Measurements from ENCODE around the gene MT1M.
"Not testable (repeated sequence)": the region's sequence is repeated elsewhere in the genome, so short reads cannot be mapped to it uniquely, and the experiment has no call there.

MT1M gene

DNA sequence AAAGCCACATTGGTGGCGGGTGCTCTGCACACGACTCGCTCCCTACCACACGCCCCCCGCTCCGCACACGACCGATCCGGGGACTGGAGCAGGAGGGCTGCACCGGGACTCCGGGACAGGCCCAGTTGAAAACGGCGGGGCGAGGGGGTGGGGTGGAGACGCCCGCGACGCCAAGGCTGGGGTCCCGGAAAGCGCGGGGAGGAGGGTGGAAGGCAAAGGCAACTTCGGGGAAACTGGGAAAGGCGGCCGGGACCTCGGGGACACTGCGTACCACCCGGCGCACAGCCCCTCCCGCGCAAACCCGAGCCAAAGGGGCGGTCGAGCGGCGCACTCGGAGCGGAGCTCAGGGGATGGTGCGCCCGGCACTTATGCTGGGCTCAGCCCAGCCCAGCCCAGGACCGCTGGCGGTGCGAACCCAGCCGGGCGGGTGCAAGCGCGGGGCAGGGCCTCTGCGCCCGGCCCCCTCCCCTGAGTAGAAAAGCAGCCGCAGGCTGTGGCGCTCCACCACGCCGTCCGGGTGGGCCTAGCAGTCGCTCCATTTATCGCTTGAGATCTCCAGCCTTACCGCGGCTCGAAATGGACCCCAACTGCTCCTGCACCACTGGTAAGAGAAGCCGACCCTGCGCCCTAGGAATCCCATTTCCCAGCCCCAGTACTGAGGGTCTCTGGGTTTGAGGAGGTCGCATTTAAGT, at the start of gene MT1M:
Gene MT1M (plus strand): TSS at position 504 of the 692 bp plus-strand sequence. CDS start 73 bp downstream, at position 577.
- DNase-seq (ENCODE audit: low read depth in 1 of 2, low spot score in 1 of 2): no peak

DNA sequence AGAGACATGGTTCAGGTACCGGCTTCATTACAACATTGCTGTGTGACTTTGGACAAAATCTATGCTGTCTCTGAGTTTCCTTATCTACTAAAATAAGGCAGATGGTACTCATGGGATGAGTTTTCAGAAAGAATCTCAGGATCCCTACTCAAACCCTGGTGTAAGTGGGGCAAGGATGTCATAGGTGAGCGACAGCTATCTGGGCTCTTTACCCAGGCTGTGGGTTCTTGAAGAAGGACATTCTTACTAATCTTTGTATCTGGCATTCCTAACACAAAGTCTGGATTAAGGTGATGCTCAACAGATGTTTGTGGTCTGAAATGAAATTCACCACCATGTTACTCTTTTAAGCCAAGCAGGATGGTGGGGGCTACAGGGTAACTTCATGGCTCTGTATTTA, 49.5 kb upstream of the MT1M start:
- DNase-seq (ENCODE audit: low read depth in 1 of 2, low spot score in 1 of 2): not testable (repeated sequence)

DNA sequence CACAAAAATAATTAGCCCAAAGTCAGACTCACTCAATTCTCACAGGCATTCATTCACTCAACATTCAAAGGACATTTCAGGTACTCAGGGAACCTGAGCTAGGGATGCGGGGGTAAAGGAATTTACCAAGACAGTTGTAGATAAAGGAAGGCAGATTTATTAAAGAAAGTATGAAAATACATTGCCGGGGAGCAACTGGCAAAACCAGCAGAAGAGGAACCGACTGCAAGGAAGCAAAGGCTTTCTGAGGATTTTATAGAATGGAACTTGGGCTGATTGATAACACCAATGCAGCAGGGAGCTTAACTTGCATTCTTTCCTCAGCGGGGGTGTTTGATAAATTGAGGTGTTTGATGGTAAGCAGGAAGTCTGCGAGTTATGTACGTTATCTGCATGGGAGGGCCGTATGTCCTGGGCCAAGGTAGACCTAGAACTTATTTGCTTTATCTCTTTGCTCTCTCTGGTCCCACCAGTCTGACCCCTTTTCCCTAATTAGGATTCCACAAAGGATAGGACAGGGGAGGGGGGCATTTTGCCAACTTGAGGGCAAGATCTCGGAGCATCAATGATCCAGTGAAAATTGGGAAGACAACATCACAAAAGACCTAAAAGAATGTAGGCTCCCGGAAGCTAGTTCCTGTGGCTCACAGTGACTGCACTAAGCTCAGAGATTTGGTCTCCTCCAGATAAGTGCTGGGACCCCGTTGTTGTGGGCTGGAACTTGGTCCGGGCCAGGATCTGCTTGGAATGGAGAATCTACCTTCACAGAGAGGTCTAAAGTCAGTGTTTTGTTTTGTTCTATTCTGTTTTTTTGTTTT, 48.9 kb upstream of the MT1M start:
- no peak for DNase-seq (ENCODE audit: low read depth in 1 of 2, low spot score in 1 of 2)

DNA sequence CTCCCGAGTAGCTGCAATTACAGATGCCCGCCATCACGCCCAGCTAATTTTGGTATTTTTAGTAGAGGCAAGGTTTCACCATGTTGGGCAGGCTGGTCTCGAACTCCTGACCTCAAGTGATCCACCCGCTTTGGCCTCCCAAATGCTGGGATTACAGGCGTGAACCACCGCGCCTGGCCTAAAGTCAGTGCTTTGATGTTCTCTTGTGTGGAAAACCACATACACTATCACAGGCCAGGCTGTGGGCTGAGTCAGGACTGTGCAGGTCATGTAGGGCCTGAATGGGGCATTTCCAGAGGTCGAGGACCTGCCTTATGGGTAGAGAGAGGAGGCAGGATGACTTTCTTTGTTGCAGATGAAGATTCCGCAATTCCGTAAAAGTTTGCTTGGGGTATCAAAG, 48.2 kb upstream of the MT1M start:
- no peak for DNase-seq (ENCODE audit: low read depth in 1 of 2, low spot score in 1 of 2)

DNA sequence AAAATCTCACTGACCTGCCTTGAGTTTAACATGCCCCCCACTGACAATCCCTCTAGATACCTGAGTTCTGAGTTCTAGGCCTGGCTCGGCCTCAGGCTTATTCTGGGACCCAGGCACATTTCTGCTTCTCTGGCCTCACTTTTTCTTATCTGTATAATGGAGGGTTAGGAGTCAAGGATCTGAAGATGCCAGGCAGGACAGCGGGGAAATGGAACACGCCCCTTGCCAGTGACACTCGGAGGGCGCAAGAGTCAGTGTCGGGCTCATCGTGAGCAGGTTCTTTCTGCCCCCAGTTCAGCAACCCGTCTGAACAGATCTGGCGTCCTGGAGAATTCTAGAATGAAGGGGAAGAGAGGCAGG, 43.7 kb upstream of the MT1M start:
- no peak for DNase-seq (ENCODE audit: low read depth in 1 of 2, low spot score in 1 of 2)

DNA sequence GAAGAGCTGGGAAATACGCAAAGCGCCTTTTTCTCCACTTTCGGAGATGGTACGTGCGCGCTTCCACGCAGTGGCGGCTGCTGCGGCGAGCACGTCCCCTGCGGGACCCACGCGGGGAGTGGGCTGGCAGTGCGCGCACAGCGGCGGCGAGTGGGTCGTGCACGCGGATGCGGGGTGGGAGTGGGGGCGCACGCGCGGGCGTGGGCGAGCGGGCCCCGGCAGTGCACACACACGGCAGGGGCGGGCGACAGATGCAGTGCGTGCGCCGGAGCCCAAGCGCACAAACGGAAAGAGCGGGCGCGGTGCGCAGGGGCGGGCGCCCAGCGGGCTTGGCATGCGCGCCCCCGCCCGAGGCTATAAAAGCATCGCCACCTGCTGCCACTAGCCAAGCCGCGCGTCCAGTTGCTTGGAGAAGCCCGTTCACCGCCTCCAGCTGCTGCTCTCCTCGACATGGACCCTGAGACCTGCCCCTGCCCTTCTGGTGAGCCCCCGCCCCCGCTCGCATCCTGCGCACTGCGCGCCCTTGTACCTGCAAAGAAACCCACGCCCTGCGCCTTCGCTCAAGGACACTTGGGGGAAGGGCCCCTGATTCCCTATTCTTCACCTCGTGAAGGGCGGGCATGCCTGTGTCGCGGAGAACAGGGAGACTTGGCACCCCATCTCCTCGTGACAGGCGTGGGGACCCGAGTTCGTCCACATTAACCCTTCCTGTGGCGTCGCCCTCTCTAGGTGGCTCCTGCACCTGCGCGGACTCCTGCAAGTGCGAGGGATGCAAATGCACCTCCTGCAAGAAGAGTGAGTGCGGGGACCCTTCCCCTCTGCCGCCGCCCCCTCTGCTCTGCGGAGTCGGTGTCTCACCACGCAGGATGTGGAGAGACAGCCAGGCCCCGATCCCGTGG, 43.1 kb upstream of the MT1M start, which contains the start of gene MT3:
Gene MT3 (plus strand): TSS at position 388 of the 899 bp plus-strand sequence. CDS start 63 bp downstream, at position 451.
- DNase-seq (ENCODE audit: low read depth in 1 of 2, low spot score in 1 of 2): no peak

DNA sequence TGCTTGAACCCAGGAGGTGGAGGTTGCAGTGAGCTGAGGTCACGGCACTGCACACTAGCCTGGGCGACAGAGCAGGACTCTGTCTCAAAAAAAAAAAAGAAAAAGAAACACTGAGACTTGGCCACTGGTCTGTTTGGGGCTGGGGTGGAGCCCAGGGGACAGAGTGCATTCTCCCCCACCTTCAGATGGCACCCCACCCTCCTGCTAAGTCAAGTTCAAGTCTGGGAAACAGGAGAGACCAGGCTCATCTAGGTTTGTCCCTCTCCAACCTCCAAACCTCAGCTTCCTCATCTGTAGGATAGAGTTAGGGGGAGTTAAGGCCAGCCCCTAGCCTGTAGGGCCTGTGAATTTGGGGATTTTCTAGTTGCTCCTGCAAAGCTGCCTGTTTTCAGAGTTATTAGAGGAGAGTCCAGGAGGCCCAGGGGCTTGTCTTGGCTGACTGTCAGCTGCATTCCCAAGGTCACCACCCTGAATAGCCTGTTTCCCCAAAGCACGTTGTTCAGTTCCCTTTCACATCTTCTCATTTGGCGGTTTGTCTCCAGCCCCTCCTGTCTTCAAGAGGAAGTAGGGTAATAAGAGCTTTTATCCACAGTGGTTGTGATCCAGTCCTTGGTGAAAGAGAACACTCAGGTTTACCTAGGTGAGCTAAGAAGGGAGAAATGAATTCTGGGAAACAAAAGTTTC, 40.9 kb upstream of the MT1M start:
- DNase-seq (ENCODE audit: low read depth in 1 of 2, low spot score in 1 of 2): no peak

DNA sequence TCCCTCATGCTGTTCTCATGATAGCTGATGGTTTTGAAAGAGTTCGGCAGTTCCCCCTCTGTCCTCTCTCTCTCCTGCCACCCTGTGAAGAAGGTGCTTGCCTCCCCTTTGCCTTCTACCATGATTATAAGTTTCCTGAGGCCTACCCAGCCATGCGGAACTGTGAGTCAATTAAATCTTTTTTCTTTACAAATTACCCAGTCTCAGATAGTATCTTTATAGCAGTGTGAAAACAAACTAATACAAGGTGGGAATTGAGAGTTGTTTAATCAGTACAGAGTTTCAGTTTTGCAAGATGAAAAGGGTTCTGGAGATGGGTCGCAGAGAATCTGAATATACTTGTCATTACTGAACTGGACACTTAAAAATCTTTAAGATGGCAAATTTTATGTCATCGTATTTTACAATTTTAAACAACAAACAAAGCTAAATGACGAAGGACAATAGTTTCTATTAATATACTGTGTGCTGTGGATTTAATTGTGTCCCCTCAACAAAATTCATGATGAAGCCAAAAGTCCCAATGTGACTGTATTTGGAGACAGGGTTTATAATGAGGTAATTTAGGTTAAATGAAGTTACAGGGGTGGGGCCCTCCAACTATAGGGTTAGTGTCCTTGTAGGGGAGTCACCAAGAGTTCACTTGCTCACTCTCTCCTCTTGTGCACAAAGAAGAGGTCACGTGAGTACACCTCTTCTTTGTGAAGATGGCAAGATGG, 38.7 kb upstream of the MT1M start:
- DNase-seq (ENCODE audit: low read depth in 1 of 2, low spot score in 1 of 2): no peak

DNA sequence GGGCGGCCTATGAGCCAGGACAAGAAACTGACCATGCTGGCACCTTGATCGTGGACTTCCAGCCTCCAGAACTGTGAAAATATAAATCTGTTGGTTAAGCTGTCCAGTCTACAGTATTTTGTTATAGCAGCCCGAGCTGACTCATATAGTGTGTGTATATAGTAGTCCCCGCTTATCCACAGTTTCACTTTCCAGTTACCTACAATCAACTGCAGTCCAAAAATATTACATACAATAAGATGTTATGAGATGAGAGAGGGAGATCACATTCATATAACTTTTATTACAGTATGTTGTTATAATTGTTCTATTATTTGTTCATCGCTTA, 38.2 kb upstream of the MT1M start:
- DNase-seq (ENCODE audit: low read depth in 1 of 2, low spot score in 1 of 2): no peak

DNA sequence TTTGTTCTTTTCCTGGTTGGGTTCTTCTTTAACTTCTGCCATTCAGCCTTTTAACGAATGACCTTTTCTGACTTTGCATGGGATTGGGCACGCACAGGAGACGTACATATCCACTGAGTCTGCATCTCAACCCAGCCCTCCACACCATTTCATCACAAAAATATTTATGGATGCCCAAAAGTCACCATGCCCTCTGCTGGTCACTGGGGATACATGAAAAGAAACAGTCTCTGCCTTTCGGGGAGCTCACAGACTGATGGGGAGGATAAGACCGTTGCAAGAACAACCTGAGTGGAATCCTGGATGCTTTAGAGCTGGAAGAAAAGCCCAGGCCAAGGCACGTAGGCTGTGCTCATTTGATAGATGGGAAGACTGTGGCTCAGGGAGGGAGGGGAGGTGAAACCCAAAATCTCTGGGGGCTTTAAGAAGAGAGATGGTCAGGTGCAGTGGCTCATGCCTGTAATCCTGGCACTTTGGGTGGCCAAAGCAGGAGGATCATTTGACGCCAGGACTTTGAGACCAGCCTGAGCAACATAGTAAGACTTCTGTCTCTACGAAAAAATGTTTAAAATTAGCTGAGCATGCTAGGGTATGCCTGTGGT, 32.0 kb upstream of the MT1M start:
- DNase-seq (ENCODE audit: low read depth in 1 of 2, low spot score in 1 of 2): no peak

DNA sequence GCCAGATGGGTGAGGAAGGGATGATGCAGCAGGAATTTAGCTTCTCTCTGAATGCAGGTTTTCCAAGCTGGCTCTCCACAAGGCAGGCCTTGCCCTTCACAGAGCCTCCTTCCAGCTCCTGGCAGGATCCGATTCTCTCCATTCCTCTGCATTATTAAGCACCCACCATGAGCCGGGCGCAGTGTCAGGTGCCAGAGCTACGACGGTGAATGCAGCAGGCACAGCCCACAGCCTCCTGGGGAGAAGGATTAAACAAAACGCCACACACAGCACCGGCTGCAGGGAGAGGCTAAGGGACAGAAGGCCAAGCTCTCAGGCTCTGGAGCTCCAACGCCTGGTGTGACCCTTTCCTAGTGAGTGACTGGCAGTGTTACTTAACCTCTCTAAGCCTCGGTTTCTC, 31.1 kb upstream of the MT1M start:
- no peak for DNase-seq (ENCODE audit: low read depth in 1 of 2, low spot score in 1 of 2)

DNA sequence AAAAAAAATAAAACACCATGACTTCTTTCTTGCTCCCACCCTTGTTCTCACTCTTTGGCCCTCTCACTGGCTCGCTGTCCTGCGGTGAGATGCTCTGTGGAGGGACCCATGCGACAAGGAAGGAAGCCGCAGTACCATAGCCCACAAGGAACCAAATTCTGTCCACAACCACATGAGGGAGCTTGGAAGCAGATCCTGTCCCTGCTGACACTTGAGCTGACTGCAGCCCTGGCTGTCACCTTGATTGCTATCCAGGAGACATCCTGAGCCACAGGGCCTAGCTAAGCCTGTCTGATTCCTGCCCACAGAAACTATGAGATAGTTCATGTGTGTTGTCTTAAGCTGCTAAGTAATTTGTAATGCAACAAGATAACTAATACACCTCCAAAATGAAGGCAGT, 28.9 kb upstream of the MT1M start:
- DNase-seq (ENCODE audit: low read depth in 1 of 2, low spot score in 1 of 2): no peak

DNA sequence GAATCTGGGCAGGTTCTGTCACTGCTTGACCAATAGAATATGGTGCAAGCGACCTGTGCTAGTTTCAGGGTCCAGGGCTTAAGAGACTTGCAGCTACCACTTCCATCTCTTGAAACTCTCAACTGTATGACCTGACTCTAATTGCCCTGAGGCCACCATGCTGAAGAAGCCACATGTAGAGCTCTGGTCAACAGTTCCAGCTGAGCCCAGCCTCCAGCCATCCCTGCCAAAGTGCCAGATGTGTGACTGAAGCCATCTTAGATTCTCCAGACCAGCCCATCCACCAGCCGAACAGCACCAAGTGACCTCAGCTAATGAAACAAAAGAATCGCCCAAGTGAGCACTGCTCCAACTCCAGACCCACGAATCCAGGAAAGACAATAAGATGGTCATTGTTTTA, 27.5 kb upstream of the MT1M start:
- no peak for DNase-seq (ENCODE audit: low read depth in 1 of 2, low spot score in 1 of 2)

DNA sequence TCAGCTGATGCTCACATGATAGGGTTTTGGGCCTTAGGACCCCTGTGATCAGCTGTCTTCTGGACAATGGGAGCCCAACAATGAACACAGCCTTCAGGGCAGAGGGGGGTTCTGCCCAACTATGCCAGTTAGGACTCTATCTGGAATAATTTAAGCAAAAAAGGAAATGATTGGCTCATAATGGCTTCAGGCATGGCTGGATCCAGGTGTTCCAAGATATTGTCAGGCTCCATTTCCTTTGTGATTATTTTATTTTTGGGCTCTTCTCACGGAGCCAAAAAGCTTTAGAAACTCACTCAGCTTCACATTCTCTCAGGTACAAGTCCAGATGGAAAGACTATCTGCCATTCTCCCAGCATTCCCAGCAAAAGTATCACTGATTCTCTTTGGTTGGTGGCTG, 27.0 kb upstream of the MT1M start:
- DNase-seq (ENCODE audit: low read depth in 1 of 2, low spot score in 1 of 2): no peak

DNA sequence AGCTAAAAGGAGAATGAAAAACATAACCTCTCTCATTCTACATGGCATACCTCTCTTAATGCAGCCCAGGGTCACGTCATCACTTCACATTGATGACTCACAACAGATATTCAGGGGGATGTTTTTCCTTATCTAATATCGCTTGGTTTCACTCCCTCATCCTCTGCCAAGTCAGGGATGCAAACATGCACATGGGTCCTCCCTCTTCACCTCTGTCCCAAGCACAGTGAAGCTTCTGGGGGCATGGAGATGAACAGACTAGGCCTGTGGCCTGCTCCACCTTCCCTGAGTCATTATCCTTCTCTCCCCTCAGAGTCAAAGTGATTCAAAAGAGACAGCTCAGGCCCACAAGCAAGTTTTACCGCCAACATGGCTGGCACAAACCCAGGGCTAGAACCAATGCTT, 26.4 kb upstream of the MT1M start:
- no peak for DNase-seq (ENCODE audit: low read depth in 1 of 2, low spot score in 1 of 2)

DNA sequence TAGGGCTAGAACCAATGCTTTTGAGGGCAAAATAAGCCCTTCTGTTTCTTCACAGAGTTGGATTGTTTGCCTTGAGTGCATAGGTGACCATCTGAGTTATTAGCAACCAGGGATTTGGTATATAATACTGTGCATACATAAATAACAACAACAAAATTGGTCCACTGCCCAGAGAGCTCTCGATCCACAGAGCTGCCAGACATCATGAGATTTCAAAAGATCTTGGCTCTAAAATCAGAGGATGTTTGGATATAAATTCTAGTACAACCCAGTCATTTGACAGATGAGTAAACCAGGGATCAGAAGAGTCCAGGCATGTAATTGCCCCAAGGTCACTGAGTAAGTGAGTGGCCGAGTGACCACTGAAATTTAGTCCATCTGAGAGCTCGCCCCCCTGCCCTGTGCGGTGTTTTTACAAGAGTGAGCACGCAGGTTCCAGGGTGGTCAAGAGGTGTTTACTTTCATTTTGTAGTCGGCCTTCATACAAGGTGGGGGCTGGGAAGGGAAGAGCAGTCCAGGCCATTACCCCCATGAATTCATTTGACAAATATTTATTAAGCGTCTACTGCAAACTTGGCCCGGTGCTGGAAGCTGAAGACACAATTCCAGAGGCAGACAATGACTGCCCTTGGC, 25.9 kb upstream of the MT1M start:
- no peak for DNase-seq (ENCODE audit: low read depth in 1 of 2, low spot score in 1 of 2)

DNA sequence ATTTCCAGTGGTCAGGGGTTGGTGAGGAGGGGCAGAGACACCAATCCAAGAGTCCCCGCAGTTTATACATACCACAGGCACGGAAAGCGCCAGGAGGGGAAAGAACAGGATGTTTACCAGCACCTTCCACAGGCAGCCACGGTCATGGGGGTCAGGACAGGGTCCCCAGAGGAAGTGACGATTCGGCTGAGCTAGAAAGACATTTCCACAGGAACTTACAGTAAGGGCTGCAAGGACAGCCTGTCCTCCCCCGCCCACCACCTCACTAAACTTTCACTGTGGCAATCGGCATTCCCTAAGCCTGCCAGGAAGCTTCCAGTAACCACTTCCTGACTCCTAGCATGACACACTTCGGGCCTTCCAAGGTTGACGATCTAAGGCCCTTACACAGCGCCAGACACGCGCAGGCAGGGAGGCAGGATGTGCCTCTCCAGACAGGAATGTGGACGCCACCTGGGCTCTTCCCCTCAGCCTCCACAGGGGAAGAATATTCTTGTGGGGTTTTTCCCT, 25.3 kb upstream of the MT1M start:
- DNase-seq (ENCODE audit: low read depth in 1 of 2, low spot score in 1 of 2): no peak

DNA sequence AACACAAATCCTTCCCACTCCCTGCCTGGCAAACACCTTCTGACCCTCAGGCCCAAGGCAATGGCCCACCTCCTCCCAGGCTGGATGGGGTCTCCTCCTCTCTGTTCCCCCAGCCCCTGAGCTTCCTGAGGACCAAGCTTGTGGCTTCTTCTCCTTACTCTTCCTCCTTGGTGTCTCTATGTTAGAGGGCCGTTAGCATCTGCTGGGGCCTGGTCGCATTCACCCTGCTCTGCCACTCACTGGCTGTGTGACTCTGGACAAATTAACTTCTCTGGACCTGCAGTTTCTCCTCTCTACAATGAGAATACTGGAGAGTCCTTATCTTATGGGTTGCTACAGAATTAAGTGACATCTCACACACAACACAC, 24.8 kb upstream of the MT1M start:
- no peak for DNase-seq (ENCODE audit: low read depth in 1 of 2, low spot score in 1 of 2)

DNA sequence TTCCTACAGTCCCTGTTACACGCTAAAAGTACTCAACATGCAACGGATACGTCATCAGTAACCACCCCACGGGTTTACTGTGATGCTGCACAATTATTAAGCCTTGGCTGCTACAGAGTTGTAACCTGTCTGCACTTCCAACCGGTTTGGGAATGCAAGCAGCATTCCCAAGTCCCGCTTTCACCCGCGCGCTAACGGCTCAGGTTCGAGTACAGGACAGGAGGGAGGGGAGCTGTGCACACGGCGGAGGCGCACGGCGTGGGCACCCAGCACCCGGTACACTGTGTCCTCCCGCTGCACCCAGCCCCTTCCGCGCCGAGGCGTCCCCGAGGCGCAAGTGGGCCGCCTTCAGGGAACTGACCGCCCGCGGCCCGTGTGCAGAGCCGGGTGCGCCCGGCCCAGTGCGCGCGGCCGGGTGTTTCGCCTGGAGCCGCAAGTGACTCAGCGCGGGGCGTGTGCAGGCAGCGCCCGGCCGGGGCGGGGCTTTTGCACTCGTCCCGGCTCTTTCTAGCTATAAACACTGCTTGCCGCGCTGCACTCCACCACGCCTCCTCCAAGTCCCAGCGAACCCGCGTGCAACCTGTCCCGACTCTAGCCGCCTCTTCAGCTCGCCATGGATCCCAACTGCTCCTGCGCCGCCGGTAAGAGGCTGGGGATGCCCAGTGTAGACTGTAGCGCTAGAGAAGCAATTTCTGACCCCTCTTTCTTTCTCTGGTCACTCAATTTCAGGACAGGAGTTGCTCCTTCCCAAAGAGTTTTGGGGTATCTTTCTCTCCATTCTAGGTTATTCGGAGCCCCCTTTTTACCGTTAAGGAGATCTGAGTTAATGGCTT, 24.2 kb upstream of the MT1M start, which contains the start of gene MT2A:
Gene MT2A (plus strand): TSS at position 542 of the 833 bp plus-strand sequence. CDS start 72 bp downstream, at position 614.
- peak; percentile 68 to 86 for DNase-seq (ENCODE audit: low read depth in 1 of 2, low spot score in 1 of 2)

Measured in stimulated activated CD4-positive, alpha-beta T cell treated with anti-CD3 and anti-CD28 coated beads, Interleukin-15, amount 100 ng/mL, for 1 hour (primary cell).